Upper lobe of right lung (tissue), 1 donor: ENCODE measurements around the gene CDKN2AIPNL. TPM values are rescaled to one million over a fixed set of nuclear protein-coding genes. Genes with fewer than 3 reads are reported as not detected.

Experiments
- ATAC-seq: fragments of 200-7000 bp; cut with Tn5 transposase; one replicate; pipeline ENCODE4 v1.9.1; 2020; ENCODE audit warnings: mild to moderate bottlenecking, moderate library complexity
- DNase-seq: peaks from one replicate; pipeline ENCODE4 v3.0.0-alpha.2; 2020
- H3K27ac ChIP-seq: fragments of 200-600 bp; one replicate; pipeline ENCODE4 v1.8.0; 2022
- H3K27me3 ChIP-seq: fragments of 200-600 bp; one replicate; pipeline ENCODE4 v1.8.0; 2022; ENCODE audit warnings: mild to moderate bottlenecking
- H3K36me3 ChIP-seq: fragments of 200-600 bp; one replicate; pipeline ENCODE4 v1.8.0; 2022
- H3K4me1 ChIP-seq: fragments of 200-600 bp; one replicate; pipeline ENCODE4 v1.8.0; 2022
- H3K4me3 ChIP-seq: fragments of 200-600 bp; one replicate; pipeline ENCODE4 v1.8.0; 2022; ENCODE audit warnings: mild to moderate bottlenecking
- H3K9me3 ChIP-seq: fragments of 200-600 bp; one replicate; pipeline ENCODE4 v1.8.0; 2022
- CTCF ChIP-seq: fragments of 200-600 bp; IDR thresholded peaks from one replicate; pipeline ENCODE4 v1.8.0; 2022; ENCODE audit warnings: antibody characterized with exemption
- intact Hi-C: fragments of 100-400 bp; cut with DNase I; formaldehyde crosslinking; loops from one replicate; pipeline ENCODE4 v1.11.0; 2022
- total RNA-seq: library from RNA; stranded (reverse); fragmentation: NEBNext Ultra II Directional; extraction: Animal tissue kit (Norgen Biotek cat#: 25700); gene quantifications from one replicate; pipeline ENCODE4 v1.2.1, GENCODE V29; 2021
- donor health status: DM: no; HTN: yes; CAD: no; lungs with severe emphysema.

CDKN2AIPNL gene
- total RNA-seq, 1 donor from 2014 or later, result 16.5 TPM

- ATAC-seq (no peak), DNase-seq (no peak)
- H3K36me3 ChIP-seq, result no peaks in the 10 kb centered on the region
These were observed 20.5 kb upstream of the CDKN2AIPNL start for GRCh38 chr5:134432174-134432573.

GRCh38 chr5:134430001-134430569 lies 18.4 kb upstream of the CDKN2AIPNL start:
- no peak overlapping the region for H3K4me3 ChIP-seq
- H3K4me1 ChIP-seq, result no peaks in the 10 kb centered on the region
- H3K27ac ChIP-seq, result no peak overlapping the region
- no peaks in the 10 kb centered on the region for H3K27me3 ChIP-seq
- DNase-seq (peak; percentile 21), ATAC-seq (no peak)
- H3K36me3 ChIP-seq, result no peaks in the 10 kb centered on the region
- TF ChIP-seq CTCF, result no peak
- no peaks in the 10 kb centered on the region for H3K9me3 ChIP-seq
- intact Hi-C loops, result no loop called here

More at GRCh38 chr5:134432174-134432573, 20.5 kb upstream of the CDKN2AIPNL start:
- Histone ChIP-seq H3K9me3 (no peaks in the 10 kb centered on the region), H3K4me3 (no peak overlapping the region), H3K4me1 (peaks cover 10% of the 10 kb centered on the region), H3K27me3 (no peaks in the 10 kb centered on the region), H3K27ac (no peak overlapping the region)
- intact Hi-C loops, result no loop called here
- TF ChIP-seq CTCF, result no peak

GRCh38 chr5:134427540-134428041 lies 15.9 kb upstream of the CDKN2AIPNL start:
- no peak overlapping the region for H3K27ac ChIP-seq
- intact Hi-C loops, result no loop called here
- DNase-seq (no peak), ATAC-seq (no peak)
- H3K4me1 ChIP-seq, result no peaks in the 10 kb centered on the region
- H3K9me3 ChIP-seq, result no peaks in the 10 kb centered on the region
- H3K27me3 ChIP-seq, result no peaks in the 10 kb centered on the region
- no peak for TF ChIP-seq CTCF
- H3K36me3 ChIP-seq, result no peaks in the 10 kb centered on the region
- H3K4me3 ChIP-seq, result no peak overlapping the region

- Histone ChIP-seq H3K27me3 (no peaks in the 10 kb centered on the region), H3K4me3 (no peak overlapping the region), H3K4me1 (no peaks in the 10 kb centered on the region), H3K27ac (no peak overlapping the region), H3K9me3 (no peaks in the 10 kb centered on the region), H3K36me3 (no peaks in the 10 kb centered on the region)
- TF ChIP-seq CTCF, result no peak
- ATAC-seq, result no peak
- DNase-seq, result peak; percentile 40
- intact Hi-C loops, result no loop called here
These were observed 14.7 kb upstream of the CDKN2AIPNL start for GRCh38 chr5:134426361-134426760.

GRCh38 chr5:134423376-134423775 lies 11.7 kb upstream of the CDKN2AIPNL start:
- intact Hi-C loops, result no loop called here
- Histone ChIP-seq H3K4me1 (no peaks in the 10 kb centered on the region), H3K4me3 (no peak overlapping the region), H3K27me3 (no peaks in the 10 kb centered on the region), H3K27ac (no peak overlapping the region), H3K9me3 (no peaks in the 10 kb centered on the region), H3K36me3 (no peaks in the 10 kb centered on the region)
- ATAC-seq (no peak), DNase-seq (no peak)
- TF ChIP-seq CTCF, result no peak
